Fibroblast of lung (primary cell): ENCODE results near the gene PUSL1.

Experiments used
- EZH2 ChIP-seq: IDR thresholded peaks from 2 replicates; pipeline ENCODE4 v1.5.1; 2012; ENCODE audit warnings: low read length, control low read depth, mild to moderate bottlenecking; ENCODE audit errors: missing control alignments
- TF ChIP-seq, protein P1 (sequence below), 2 donors: IDR thresholded peaks in 1 of 2; conservative IDR thresholded peaks in 1 of 2; 1 replicate in 1 of 2; 2 replicates in 1 of 2; pipeline ENCODE4 v1.5.1; 2011 to 2012; ENCODE audit warnings: low read length in 2 of 2, control low read depth in 1 of 2, inconsistent platforms in 1 of 2, low read depth in 1 of 2, mild to moderate bottlenecking in 1 of 2

DNA sequence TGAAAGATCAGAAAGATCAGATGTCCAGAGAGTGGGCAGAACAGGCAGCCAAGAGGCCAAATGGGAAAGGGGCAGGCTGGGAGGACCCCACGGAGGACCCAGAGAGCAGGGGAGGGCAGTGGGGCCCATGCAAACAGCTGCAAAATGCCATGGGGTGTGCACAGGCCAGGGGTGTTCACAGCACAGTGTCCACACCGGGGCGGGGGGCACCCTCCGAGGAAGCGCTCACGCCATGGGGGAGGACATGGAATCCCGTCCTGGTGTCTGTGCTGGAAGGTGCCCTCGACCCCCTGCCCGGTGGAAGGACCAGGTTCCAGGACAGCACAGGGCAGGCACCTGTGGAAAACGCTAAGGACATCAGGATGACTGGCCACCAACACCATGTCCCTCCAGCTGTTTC is 14.6 kb downstream of the PUSL1 start:
- TF ChIP-seq, protein P1, sequence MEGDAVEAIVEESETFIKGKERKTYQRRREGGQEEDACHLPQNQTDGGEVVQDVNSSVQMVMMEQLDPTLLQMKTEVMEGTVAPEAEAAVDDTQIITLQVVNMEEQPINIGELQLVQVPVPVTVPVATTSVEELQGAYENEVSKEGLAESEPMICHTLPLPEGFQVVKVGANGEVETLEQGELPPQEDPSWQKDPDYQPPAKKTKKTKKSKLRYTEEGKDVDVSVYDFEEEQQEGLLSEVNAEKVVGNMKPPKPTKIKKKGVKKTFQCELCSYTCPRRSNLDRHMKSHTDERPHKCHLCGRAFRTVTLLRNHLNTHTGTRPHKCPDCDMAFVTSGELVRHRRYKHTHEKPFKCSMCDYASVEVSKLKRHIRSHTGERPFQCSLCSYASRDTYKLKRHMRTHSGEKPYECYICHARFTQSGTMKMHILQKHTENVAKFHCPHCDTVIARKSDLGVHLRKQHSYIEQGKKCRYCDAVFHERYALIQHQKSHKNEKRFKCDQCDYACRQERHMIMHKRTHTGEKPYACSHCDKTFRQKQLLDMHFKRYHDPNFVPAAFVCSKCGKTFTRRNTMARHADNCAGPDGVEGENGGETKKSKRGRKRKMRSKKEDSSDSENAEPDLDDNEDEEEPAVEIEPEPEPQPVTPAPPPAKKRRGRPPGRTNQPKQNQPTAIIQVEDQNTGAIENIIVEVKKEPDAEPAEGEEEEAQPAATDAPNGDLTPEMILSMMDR (conservative IDR thresholded peaks at IDR 0.05 in 1 of 2, IDR thresholded peaks at IDR 0.05 in 1 of 2; ENCODE audit: low read depth in 1 of 2, low read length in 2 of 2), result no peak
- TF ChIP-seq EZH2, result no peak
